Measurements from ENCODE around the gene ODAD3.
A peak's percentile ranks its signal among the peaks of the same experiment; 100 is the strongest.
"Not testable (repeated sequence)": the region's sequence is repeated elsewhere in the genome, so short reads cannot be mapped to it uniquely, and the experiment has no call there.

Gene ODAD3

GRCh38 chr19:11421371-11422098, 13.4 kb downstream of the ODAD3 start:
- Mint-ChIP-seq H3K9me3 (no peaks in the 10 kb centered on the region), H3K4me1 (peaks cover 35% of the 10 kb centered on the region), H3K27ac (ENCODE audit: low read depth) (no peak overlapping the region), H3K4me3 (peak overlapping the region; percentile 75), H3K36me3 (ENCODE audit: insufficient read depth) (no peaks in the 10 kb centered on the region), H3K27me3 (peaks cover 76% of the 10 kb centered on the region)
- peak; percentile 37 for ATAC-seq (replicated peaks; ENCODE audit: extremely low read depth, poor library complexity, severe bottlenecking)
- peak in 1 of 2 donors; percentile 20 for DNase-seq (ENCODE audit: low spot score in 2 of 2)

GRCh38 chr19:11420429-11421370, 14.2 kb downstream of the ODAD3 start:
- ATAC-seq (replicated peaks; ENCODE audit: extremely low read depth, poor library complexity, severe bottlenecking) (no peak), DNase-seq (ENCODE audit: low spot score in 2 of 2) (no peak)
- peaks cover 35% of the 10 kb centered on the region for H3K4me1 Mint-ChIP-seq
- H3K4me3 Mint-ChIP-seq: peak overlapping the region; percentile 75
- H3K36me3 Mint-ChIP-seq (ENCODE audit: insufficient read depth): no peaks in the 10 kb centered on the region
- H3K27ac Mint-ChIP-seq (ENCODE audit: low read depth): no peak overlapping the region
- H3K9me3 Mint-ChIP-seq: no peaks in the 10 kb centered on the region
- peaks cover 83% of the 10 kb centered on the region for H3K27me3 Mint-ChIP-seq

- Mint-ChIP-seq H3K4me3 (peak within 1 kb of the TSS; percentile 48), H3K27me3 (peaks cover 79% of the 10 kb centered on the region), H3K27ac (ENCODE audit: low read depth) (no peak within 1 kb of the TSS), H3K9me3 (no peaks in the 10 kb centered on the region), H3K36me3 (ENCODE audit: insufficient read depth) (no peaks in the 10 kb centered on the region), H3K4me1 (peaks cover 35% of the 10 kb centered on the region)
- DNase-seq (ENCODE audit: low spot score in 2 of 2): no peak
- no peak for ATAC-seq (replicated peaks; ENCODE audit: extremely low read depth, poor library complexity, severe bottlenecking)
These were observed 16.1 kb downstream of the ODAD3 start, which contains the start of gene RGL3 for GRCh38 chr19:11418549-11419506. RGL3 (minus strand) TSS chr19:11419314; CDS start chr19:11419278, 36 bp downstream.

GRCh38 chr19:11418094-11418548, 16.8 kb downstream of the ODAD3 start:
- no peak overlapping the region for H3K4me3 Mint-ChIP-seq
- no peak overlapping the region for H3K27ac Mint-ChIP-seq (ENCODE audit: low read depth)
- DNase-seq (ENCODE audit: low spot score in 2 of 2): no peak
- H3K9me3 Mint-ChIP-seq: no peaks in the 10 kb centered on the region
- peaks cover 28% of the 10 kb centered on the region for H3K4me1 Mint-ChIP-seq
- H3K27me3 Mint-ChIP-seq: peaks cover 72% of the 10 kb centered on the region
- ATAC-seq (replicated peaks; ENCODE audit: extremely low read depth, poor library complexity, severe bottlenecking): no peak
- H3K36me3 Mint-ChIP-seq (ENCODE audit: insufficient read depth): no peaks in the 10 kb centered on the region

- Mint-ChIP-seq H3K4me3 (no peak overlapping the region), H3K27ac (ENCODE audit: low read depth) (no peak overlapping the region), H3K4me1 (peaks cover 14% of the 10 kb centered on the region)
These were observed 18.4 kb downstream of the ODAD3 start for GRCh38 chr19:11416346-11417052.

GRCh38 chr19:11414544-11414943, 20.4 kb downstream of the ODAD3 start:
- Mint-ChIP-seq H3K4me1 (no peaks in the 10 kb centered on the region), H3K36me3 (ENCODE audit: insufficient read depth) (no peaks in the 10 kb centered on the region), H3K27me3 (peaks cover 49% of the 10 kb centered on the region), H3K4me3 (no peak overlapping the region), H3K27ac (ENCODE audit: low read depth) (no peak overlapping the region), H3K9me3 (no peaks in the 10 kb centered on the region)
- ATAC-seq (replicated peaks; ENCODE audit: extremely low read depth, poor library complexity, severe bottlenecking) (no peak), DNase-seq (ENCODE audit: low spot score in 2 of 2) (no peak)

More at GRCh38 chr19:11416346-11417052, 18.4 kb downstream of the ODAD3 start:
- Mint-ChIP-seq H3K27me3 (peaks cover 56% of the 10 kb centered on the region), H3K36me3 (ENCODE audit: insufficient read depth) (no peaks in the 10 kb centered on the region), H3K9me3 (no peaks in the 10 kb centered on the region)
- DNase-seq (ENCODE audit: low spot score in 2 of 2) (no peak), ATAC-seq (replicated peaks; ENCODE audit: extremely low read depth, poor library complexity, severe bottlenecking) (no peak)

- ATAC-seq (replicated peaks; ENCODE audit: extremely low read depth, poor library complexity, severe bottlenecking) (no peak), DNase-seq (ENCODE audit: low spot score in 2 of 2) (no peak)
- no peaks in the 10 kb centered on the region for H3K9me3 Mint-ChIP-seq
- H3K4me1 Mint-ChIP-seq: no peaks in the 10 kb centered on the region
- peaks cover 1% of the 10 kb centered on the region for H3K36me3 Mint-ChIP-seq (ENCODE audit: insufficient read depth)
- H3K27me3 Mint-ChIP-seq: peaks cover 23% of the 10 kb centered on the region
- H3K27ac Mint-ChIP-seq (ENCODE audit: low read depth): no peak overlapping the region
- no peak overlapping the region for H3K4me3 Mint-ChIP-seq
These were observed 24.2 kb downstream of the ODAD3 start for GRCh38 chr19:11410682-11411081.

GRCh38 chr19:11408591-11408990, 26.3 kb downstream of the ODAD3 start:
- Mint-ChIP-seq H3K27me3 (peaks cover 23% of the 10 kb centered on the region), H3K27ac (ENCODE audit: low read depth) (no peak overlapping the region), H3K4me3 (no peak overlapping the region), H3K36me3 (ENCODE audit: insufficient read depth) (peaks cover 1% of the 10 kb centered on the region), H3K9me3 (no peaks in the 10 kb centered on the region), H3K4me1 (no peaks in the 10 kb centered on the region)
- DNase-seq (ENCODE audit: low spot score in 2 of 2) (no peak), ATAC-seq (replicated peaks; ENCODE audit: extremely low read depth, poor library complexity, severe bottlenecking) (no peak)

- H3K36me3 Mint-ChIP-seq (ENCODE audit: insufficient read depth); ATAC-seq (replicated peaks; ENCODE audit: extremely low read depth, poor library complexity, severe bottlenecking); H3K4me1 Mint-ChIP-seq; H3K4me3 Mint-ChIP-seq; H3K9me3 Mint-ChIP-seq; DNase-seq (ENCODE audit: low spot score in 2 of 2); H3K27ac Mint-ChIP-seq (ENCODE audit: low read depth): not testable (repeated sequence)
- H3K27me3 Mint-ChIP-seq: peaks cover 23% of the 10 kb centered on the region
These were observed 28.2 kb downstream of the ODAD3 start for GRCh38 chr19:11406703-11407236.

- Mint-ChIP-seq H3K27ac (ENCODE audit: low read depth) (no peak overlapping the region), H3K4me1 (no peaks in the 10 kb centered on the region), H3K36me3 (ENCODE audit: insufficient read depth) (peaks cover 1% of the 10 kb centered on the region), H3K27me3 (peaks cover 19% of the 10 kb centered on the region), H3K4me3 (no peak overlapping the region), H3K9me3 (no peaks in the 10 kb centered on the region)
- DNase-seq (ENCODE audit: low spot score in 2 of 2) (no peak), ATAC-seq (replicated peaks; ENCODE audit: extremely low read depth, poor library complexity, severe bottlenecking) (no peak)
These were observed 28.9 kb downstream of the ODAD3 start for GRCh38 chr19:11405846-11406643.

Data from central memory CD8-positive, alpha-beta T cell (primary cell).